GM23338 (cell line): Measurements from ENCODE around the gene C11orf54. TPM values are rescaled to one million over a fixed set of nuclear protein-coding genes. Genes with fewer than 3 reads are reported as not detected.

Experiments used
- ATAC-seq: fragments of 200-7000 bp; cut with Tn5 transposase; 3 replicates; pipeline ENCODE4 v1.9.1; 2020
- DNase-seq: peaks from one replicate; pipeline ENCODE4 v3.0.0-alpha.2; 2015; ENCODE audit warnings: low spot score
- H2AFZ ChIP-seq: fragments of 200-600 bp; sonication (generic); 2 replicates; pipeline ENCODE4 v1.8.0; 2016; ENCODE audit warnings: antibody characterized with exemption, mild to moderate bottlenecking, moderate library complexity
- H3F3A ChIP-seq: fragments of 200-600 bp; sonication (generic); replicated peaks from 2 replicates; pipeline ENCODE4 v1.8.0; 2017; ENCODE audit warnings: antibody characterized with exemption, mixed run types, low read depth
- H3K27ac ChIP-seq: fragments of 200-600 bp; sonication (generic); 2 replicates; pipeline ENCODE4 v1.6.1; 2016; ENCODE audit warnings: low read depth
- H3K27me3 ChIP-seq: fragments of 200-600 bp; sonication (generic); 2 replicates; pipeline ENCODE4 v1.8.0; 2016; ENCODE audit warnings: mild to moderate bottlenecking, mixed run types, moderate library complexity; ENCODE audit not compliant: insufficient read depth
- H3K36me3 ChIP-seq: fragments of 200-600 bp; sonication (generic); 2 replicates; pipeline ENCODE4 v1.8.0; 2016; ENCODE audit warnings: mild to moderate bottlenecking; ENCODE audit not compliant: insufficient read depth
- H3K4me1 ChIP-seq: fragments of 200-600 bp; sonication (generic); 2 replicates; pipeline ENCODE4 v1.8.0; 2016; ENCODE audit warnings: mild to moderate bottlenecking, moderate library complexity; ENCODE audit not compliant: insufficient read depth
- H3K4me2 ChIP-seq: fragments of 200-600 bp; sonication (generic); 2 replicates; pipeline ENCODE4 v1.7.1; 2017; ENCODE audit warnings: mixed run types
- H3K4me3 ChIP-seq: fragments of 200-600 bp; sonication (generic); 2 replicates; pipeline ENCODE4 v1.6.1; 2016; ENCODE audit warnings: mixed run types
- H3K79me2 ChIP-seq: fragments of 200-600 bp; sonication (generic); replicated peaks from 2 replicates; pipeline ENCODE4 v1.8.0; 2017; ENCODE audit warnings: mild to moderate bottlenecking; ENCODE audit not compliant: insufficient read depth
- H3K9me2 ChIP-seq: fragments of 200-600 bp; sonication (generic); 2 replicates; pipeline ENCODE4 v1.8.0; 2017; ENCODE audit not compliant: insufficient read depth
- H4K20me1 ChIP-seq: fragments of 200-600 bp; sonication (generic); replicated peaks from 2 replicates; pipeline ENCODE4 v1.8.0; 2017; ENCODE audit warnings: mild to moderate bottlenecking; ENCODE audit not compliant: insufficient read depth
- H3K27ac Mint-ChIP-seq: 2 replicates; pipeline ENCODE4 v1.8.0; 2020; ENCODE audit warnings: inconsistent platforms, mild to moderate bottlenecking, moderate library complexity, mixed read lengths
- H3K27me3 Mint-ChIP-seq: 3 replicates; pipeline ENCODE4 v1.8.0; 2022; ENCODE audit warnings: low read depth, mild to moderate bottlenecking, moderate library complexity, mixed read lengths, inconsistent platforms; ENCODE audit not compliant: insufficient read depth, poor library complexity
- H3K36me3 Mint-ChIP-seq: 3 replicates; pipeline ENCODE4 v1.8.0; 2021; ENCODE audit warnings: low read depth, mild to moderate bottlenecking, inconsistent platforms, moderate library complexity, mixed read lengths
- H3K4me1 Mint-ChIP-seq: 3 replicates; pipeline ENCODE4 v1.8.0; 2020; ENCODE audit warnings: mild to moderate bottlenecking, inconsistent platforms, mixed read lengths
- H3K4me3 Mint-ChIP-seq: 3 replicates; pipeline ENCODE4 v1.8.0; 2021; ENCODE audit warnings: moderate library complexity, mild to moderate bottlenecking, inconsistent platforms, mixed read lengths
- H3K9me3 Mint-ChIP-seq: 3 replicates; pipeline ENCODE4 v1.8.0; 2020; ENCODE audit warnings: moderate library complexity, mild to moderate bottlenecking, inconsistent platforms, mixed read lengths
- ETS1 ChIP-seq: IDR thresholded peaks from 2 replicates; pipeline ENCODE4 v1.6.1; 2016; ENCODE audit warnings: antibody characterized with exemption
- EZH2phosphoT487 ChIP-seq: fragments of 200-600 bp; sonication (generic); IDR thresholded peaks from one replicate; pipeline ENCODE4 v1.8.1; 2018; ENCODE audit warnings: antibody characterized with exemption; ENCODE audit not compliant: unreplicated experiment
- POLR2AphosphoS5 ChIP-seq: IDR thresholded peaks from 2 replicates; pipeline ENCODE4 v1.6.1; 2016; ENCODE audit warnings: antibody characterized with exemption, low read depth
- REST ChIP-seq: IDR thresholded peaks from one replicate; pipeline ENCODE4 v1.6.1; 2018; ENCODE audit warnings: antibody characterized with exemption; ENCODE audit not compliant: unreplicated experiment
- ZNF331 ChIP-seq: fragments of 250-450 bp; sonication (Bioruptor Pico); IDR thresholded peaks from 2 replicates; pipeline ENCODE4 v1.5.0; 2020; ENCODE audit warnings: low read depth, mild to moderate bottlenecking, moderate library complexity
- polyA plus RNA-seq: library from polyadenylated mRNA; unstranded; fragments of >200 nt; fragmentation: Nextera tagmentation; extraction: Ambion mirVana; gene quantifications from 2 replicates; pipeline ENCODE4 v1.2.1, GENCODE V29; 2016
- total RNA-seq: library from RNA; depleted of rRNA; stranded (reverse); fragments of >200 nt; shearing (Covaris generic); gene quantifications from 2 replicates; pipeline ENCODE4 v1.2.3, GENCODE V29; 2014
- TF ChIP-seq, protein P1 (sequence below), 2 experiments: fragments of 200-600 bp in 1 of 2; sonication (generic) in 1 of 2; conservative IDR thresholded peaks; 2 replicates each; pipeline versions ENCODE4 v1.5.1 to v1.6.1; 2016 to 2017; ENCODE audit warnings: antibody characterized with exemption in 2 of 2, low read depth in 2 of 2, mild to moderate bottlenecking in 2 of 2, moderate library complexity in 1 of 2

C11orf54 gene
- total and polyA plus RNA-seq, 2 experiments from 2014 or later, result 35.8 to 38.8 TPM

DNA sequence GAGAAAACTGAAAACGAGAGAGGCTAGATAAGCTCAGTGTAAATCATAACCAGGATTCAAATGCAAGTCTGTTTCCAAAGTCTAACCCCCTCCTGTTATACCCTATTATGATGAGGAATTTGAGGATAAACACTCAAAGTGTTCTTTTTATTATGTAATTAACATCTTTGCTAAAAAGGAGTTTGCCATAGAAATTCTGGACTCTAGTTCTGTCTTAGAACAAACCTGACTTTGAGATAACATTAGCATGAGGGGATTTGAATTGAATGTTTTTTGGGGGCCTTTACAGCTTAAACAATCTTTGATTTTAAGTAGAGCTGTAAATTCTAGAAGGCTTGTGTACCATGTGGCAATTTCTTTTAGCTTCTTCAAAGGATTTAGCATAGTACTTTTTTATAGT is 9.5 kb downstream of the C11orf54 start:
- no peaks in the 10 kb centered on the region for H3K9me3 Mint-ChIP-seq
- TF ChIP-seq REST, result no peak
- TF ChIP-seq, protein P1, sequence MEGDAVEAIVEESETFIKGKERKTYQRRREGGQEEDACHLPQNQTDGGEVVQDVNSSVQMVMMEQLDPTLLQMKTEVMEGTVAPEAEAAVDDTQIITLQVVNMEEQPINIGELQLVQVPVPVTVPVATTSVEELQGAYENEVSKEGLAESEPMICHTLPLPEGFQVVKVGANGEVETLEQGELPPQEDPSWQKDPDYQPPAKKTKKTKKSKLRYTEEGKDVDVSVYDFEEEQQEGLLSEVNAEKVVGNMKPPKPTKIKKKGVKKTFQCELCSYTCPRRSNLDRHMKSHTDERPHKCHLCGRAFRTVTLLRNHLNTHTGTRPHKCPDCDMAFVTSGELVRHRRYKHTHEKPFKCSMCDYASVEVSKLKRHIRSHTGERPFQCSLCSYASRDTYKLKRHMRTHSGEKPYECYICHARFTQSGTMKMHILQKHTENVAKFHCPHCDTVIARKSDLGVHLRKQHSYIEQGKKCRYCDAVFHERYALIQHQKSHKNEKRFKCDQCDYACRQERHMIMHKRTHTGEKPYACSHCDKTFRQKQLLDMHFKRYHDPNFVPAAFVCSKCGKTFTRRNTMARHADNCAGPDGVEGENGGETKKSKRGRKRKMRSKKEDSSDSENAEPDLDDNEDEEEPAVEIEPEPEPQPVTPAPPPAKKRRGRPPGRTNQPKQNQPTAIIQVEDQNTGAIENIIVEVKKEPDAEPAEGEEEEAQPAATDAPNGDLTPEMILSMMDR (conservative IDR thresholded peaks at IDR 0.05; ENCODE audit: low read depth in 2 of 2), result no peak

DNA sequence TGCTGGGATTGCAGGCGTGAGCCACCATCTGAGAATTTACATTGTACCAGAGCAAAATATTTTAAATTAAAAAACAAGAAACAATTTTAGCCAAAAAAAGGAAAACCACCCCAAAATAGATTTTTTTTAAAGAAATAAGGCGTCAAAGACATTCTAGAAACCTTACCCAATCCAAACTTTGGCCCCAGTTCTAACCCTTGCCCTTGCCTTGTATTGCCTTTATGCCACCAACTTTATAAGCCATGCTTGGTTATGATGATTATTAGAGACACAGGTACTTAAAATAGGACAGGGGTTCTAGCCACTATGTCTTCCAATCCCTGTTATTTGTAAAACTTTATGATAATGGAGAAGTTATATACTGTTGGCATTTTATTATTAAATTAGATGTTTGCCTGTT is 11.8 kb downstream of the C11orf54 start:
- Mint-ChIP-seq H3K27ac (no peak overlapping the region), H3K4me1 (peaks cover 6% of the 10 kb centered on the region), H3K36me3 (peaks cover 13% of the 10 kb centered on the region; the same call in 2 of the 3 replicates), H3K27me3 (no peaks in the 10 kb centered on the region), H3K4me3 (no peak overlapping the region), H3K9me3 (no peaks in the 10 kb centered on the region)
- DNase-seq, result no peak
- no peaks in the 10 kb centered on the region for H3F3A ChIP-seq
- no peaks in the 10 kb centered on the region for H3K9me2 ChIP-seq
- no peaks in the 10 kb centered on the region for H4K20me1 ChIP-seq
- ATAC-seq, result no peak
- no peak overlapping the region for H3K27ac ChIP-seq
- no peak overlapping the region for H2AFZ ChIP-seq
- no peak overlapping the region for H3K4me2 ChIP-seq
- peaks cover 19% of the 10 kb centered on the region for H3K36me3 ChIP-seq
- H3K79me2 ChIP-seq, result no peaks in the 10 kb centered on the region
- H3K27me3 ChIP-seq, result no peaks in the 10 kb centered on the region
- H3K4me3 ChIP-seq, result no peak overlapping the region
- H3K4me1 ChIP-seq, result no peaks in the 10 kb centered on the region
- TF ChIP-seq POLR2AphosphoS5 (no peak), EZH2phosphoT487 (no peak), ZNF331 (no peak), ETS1 (no peak)
- TF ChIP-seq, protein P1 (conservative IDR thresholded peaks at IDR 0.05; ENCODE audit: low read depth in 2 of 2), result no peak

More for the DNA sequence above, 9.5 kb downstream of the C11orf54 start:
- Histone ChIP-seq H3K9me2 (no peaks in the 10 kb centered on the region), H3K27me3 (no peaks in the 10 kb centered on the region), H3K4me1 (no peaks in the 10 kb centered on the region), H3K4me2 (no peak overlapping the region), H3F3A (no peaks in the 10 kb centered on the region), H3K27ac (no peak overlapping the region), H3K79me2 (peaks cover 4% of the 10 kb centered on the region; the same call in 1 of the 2 replicates), H2AFZ (no peak overlapping the region), H3K36me3 (peaks cover 12% of the 10 kb centered on the region; the same call in 1 of the 2 replicates), H4K20me1 (no peaks in the 10 kb centered on the region), H3K4me3 (no peak overlapping the region)
- Mint-ChIP-seq H3K36me3 (peaks cover 5% of the 10 kb centered on the region; the same call in 1 of the 3 replicates), H3K4me3 (no peak overlapping the region), H3K27ac (no peak overlapping the region), H3K27me3 (no peaks in the 10 kb centered on the region), H3K4me1 (peaks cover 6% of the 10 kb centered on the region)
- no peak for DNase-seq
- ATAC-seq, result no peak
